ENCODE data around the gene GIPC1. TPM values are rescaled to one million over a fixed set of nuclear protein-coding genes. Genes with fewer than 3 reads are reported as not detected.
"Not testable (repeated sequence)": the region's sequence is repeated elsewhere in the genome, so short reads cannot be mapped to it uniquely, and the experiment has no call there.

Gene GIPC1
- total RNA-seq, 8 experiments from 2014 or later: 28.7 to 92.0 (median 49.2) TPM

GRCh38 chr19:14470031-14470876 lies 25.7 kb downstream of the GIPC1 start:
- Histone ChIP-seq H3K4me3 (no peak overlapping the region), H3K27ac (no peak overlapping the region), H3K4me1 (replicated peaks in 1 of 2) (peaks cover 13 to 14% of the 10 kb centered on the region in 2 donors)
- 80 to 97% (median 88%) methylated on average over 1 to 7 of the region's 32 CpGs; no CpG with 5 or more reads in 6 of the 10 experiments for WGBS, 10 experiments
- ATAC-seq (replicated peaks in 6 of 8): no peak
- in situ Hi-C loops (cut with MboI; ENCODE audit: low pct_unique_long_range_greater_than_20kb in 2 of 9, low sequenced_read_pairs in 9 of 9, unreplicated experiment in 9 of 9): no loop called here

GRCh38 chr19:14467816-14468215 lies 28.1 kb downstream of the GIPC1 start:
- Histone ChIP-seq H3K4me3 (no peak overlapping the region), H3K27ac (no peak overlapping the region), H3K4me1 (replicated peaks in 1 of 2) (peaks cover 0 to 4% of the 10 kb centered on the region in 2 donors)
- WGBS, 10 experiments: 50 to 80% (median 60%) methylated on average over 1 to 2 of the region's 9 CpGs; no CpG with 5 or more reads in 7 of the 10 experiments
- ATAC-seq (replicated peaks in 6 of 8): no peak
- in situ Hi-C loops (cut with MboI; ENCODE audit: low pct_unique_long_range_greater_than_20kb in 2 of 9, low sequenced_read_pairs in 9 of 9, unreplicated experiment in 9 of 9): no loop called here

GRCh38 chr19:14467391-14467790 lies 28.5 kb downstream of the GIPC1 start:
- H3K4me1 ChIP-seq (replicated peaks in 1 of 2): peaks cover 0 to 2% of the 10 kb centered on the region in 2 donors
- no CpG with 5 or more reads among the region's 12 CpGs for WGBS, 10 experiments
- ATAC-seq (replicated peaks in 6 of 8): no peak
- in situ Hi-C loops (cut with MboI; ENCODE audit: low pct_unique_long_range_greater_than_20kb in 2 of 9, low sequenced_read_pairs in 9 of 9, unreplicated experiment in 9 of 9): no loop called here
- no peak overlapping the region for H3K4me3 ChIP-seq
- H3K27ac ChIP-seq: no peak overlapping the region

- 85 to 100% (median 100%) methylated on average over 1 to 4 of the region's 21 CpGs; no CpG with 5 or more reads in 7 of the 10 experiments for WGBS, 10 experiments
- no peak overlapping the region for H3K4me3 ChIP-seq
- in situ Hi-C loops (cut with MboI; ENCODE audit: low pct_unique_long_range_greater_than_20kb in 2 of 9, low sequenced_read_pairs in 9 of 9, unreplicated experiment in 9 of 9): no loop called here
- no peak overlapping the region for H3K27ac ChIP-seq
- no peaks in the 10 kb centered on the region for H3K4me1 ChIP-seq (replicated peaks in 1 of 2)
- ATAC-seq (replicated peaks in 6 of 8): no peak
Measured at GRCh38 chr19:14463747-14464146, 32.2 kb downstream of the GIPC1 start.

GRCh38 chr19:14462401-14462800 lies 33.5 kb downstream of the GIPC1 start:
- in situ Hi-C loops (cut with MboI; ENCODE audit: low pct_unique_long_range_greater_than_20kb in 2 of 9, low sequenced_read_pairs in 9 of 9, unreplicated experiment in 9 of 9); ATAC-seq (replicated peaks in 6 of 8); H3K27ac ChIP-seq; H3K4me3 ChIP-seq; H3K4me1 ChIP-seq (replicated peaks in 1 of 2): not testable (repeated sequence)
- 70 to 100% (median 97%) methylated on average over 2 to 5 of the region's 7 CpGs; no CpG with 5 or more reads in 4 of the 10 experiments for WGBS, 10 experiments

- in situ Hi-C loops (cut with MboI; ENCODE audit: low pct_unique_long_range_greater_than_20kb in 2 of 9, low sequenced_read_pairs in 9 of 9, unreplicated experiment in 9 of 9): no loop called here
- Histone ChIP-seq H3K4me3 (no peak overlapping the region), H3K4me1 (replicated peaks in 1 of 2) (no peaks in the 10 kb centered on the region), H3K27ac (no peak overlapping the region)
- no peak for ATAC-seq (replicated peaks in 6 of 8)
- 50 to 100% (median 95%) methylated on average over 1 to 2 of the region's 2 CpGs; no CpG with 5 or more reads in 1 of the 10 experiments for WGBS, 10 experiments
Measured at GRCh38 chr19:14460935-14461334, 35.0 kb downstream of the GIPC1 start.

GRCh38 chr19:14459703-14460102 lies 36.2 kb downstream of the GIPC1 start:
- WGBS, 10 experiments: 51 to 100% (median 84%) methylated on average over 1 to 4 of the region's 5 CpGs; no CpG with 5 or more reads in 2 of the 10 experiments
- ATAC-seq (replicated peaks in 6 of 8): no peak
- no peak overlapping the region for H3K27ac ChIP-seq
- in situ Hi-C loops (cut with MboI; ENCODE audit: low pct_unique_long_range_greater_than_20kb in 2 of 9, low sequenced_read_pairs in 9 of 9, unreplicated experiment in 9 of 9): no loop called here
- no peaks in the 10 kb centered on the region for H3K4me1 ChIP-seq (replicated peaks in 1 of 2)
- H3K4me3 ChIP-seq: no peak overlapping the region

- H3K27ac ChIP-seq; in situ Hi-C loops (cut with MboI; ENCODE audit: low pct_unique_long_range_greater_than_20kb in 2 of 9, low sequenced_read_pairs in 9 of 9, unreplicated experiment in 9 of 9); H3K4me3 ChIP-seq; H3K4me1 ChIP-seq (replicated peaks in 1 of 2); ATAC-seq (replicated peaks in 6 of 8): not testable (repeated sequence)
- WGBS, 10 experiments: 80 to 100% (median 98%) methylated on average over 1 to 3 of the region's 3 CpGs; no CpG with 5 or more reads in 4 of the 10 experiments
Measured at GRCh38 chr19:14452303-14452702, 43.6 kb downstream of the GIPC1 start.

- WGBS, 10 experiments: 100% methylated on average over 1 of the region's 19 CpGs; no CpG with 5 or more reads in 9 of the 10 experiments
- in situ Hi-C loops (cut with MboI; ENCODE audit: low pct_unique_long_range_greater_than_20kb in 2 of 9, low sequenced_read_pairs in 9 of 9, unreplicated experiment in 9 of 9): no loop called here
- Histone ChIP-seq H3K4me3 (no peak overlapping the region), H3K4me1 (replicated peaks in 1 of 2) (no peaks in the 10 kb centered on the region), H3K27ac (no peak overlapping the region)
- ATAC-seq (replicated peaks in 6 of 8): peak in 3 of 8 experiments; percentile 2 to 11 (median 2)
Measured at GRCh38 chr19:14450876-14451275, 45.1 kb downstream of the GIPC1 start.

GRCh38 chr19:14450168-14450874 lies 45.6 kb downstream of the GIPC1 start:
- Histone ChIP-seq H3K27ac (no peak overlapping the region), H3K4me3 (no peak overlapping the region), H3K4me1 (replicated peaks in 1 of 2) (no peaks in the 10 kb centered on the region)
- WGBS, 10 experiments: 68 to 100% (median 93%) methylated on average over 1 to 6 of the region's 30 CpGs; no CpG with 5 or more reads in 6 of the 10 experiments
- in situ Hi-C loops (cut with MboI; ENCODE audit: low pct_unique_long_range_greater_than_20kb in 2 of 9, low sequenced_read_pairs in 9 of 9, unreplicated experiment in 9 of 9): no loop called here
- ATAC-seq (replicated peaks in 6 of 8): peak; percentile 51 to 97 (median 87)

- no peak for ATAC-seq (replicated peaks in 6 of 8)
- 60 to 100% (median 91%) methylated on average over 1 to 6 of the region's 6 CpGs; no CpG with 5 or more reads in 2 of the 10 experiments for WGBS, 10 experiments
- H3K27ac ChIP-seq: no peak overlapping the region
- in situ Hi-C loops (cut with MboI; ENCODE audit: low pct_unique_long_range_greater_than_20kb in 2 of 9, low sequenced_read_pairs in 9 of 9, unreplicated experiment in 9 of 9): no loop called here
- H3K4me1 ChIP-seq (replicated peaks in 1 of 2): no peaks in the 10 kb centered on the region
- H3K4me3 ChIP-seq: no peak overlapping the region
Measured at GRCh38 chr19:14449321-14449720, 46.6 kb downstream of the GIPC1 start.

GRCh38 chr19:14446336-14447036 lies 49.4 kb downstream of the GIPC1 start:
- WGBS, 10 experiments: 92 to 100% (median 100%) methylated on average over 1 to 8 of the region's 10 CpGs; no CpG with 5 or more reads in 3 of the 10 experiments
- no peak overlapping the region for H3K27ac ChIP-seq
- ATAC-seq (replicated peaks in 6 of 8): no peak
- H3K4me1 ChIP-seq (replicated peaks in 1 of 2): no peaks in the 10 kb centered on the region
- H3K4me3 ChIP-seq: no peak overlapping the region
- in situ Hi-C loops (cut with MboI; ENCODE audit: low pct_unique_long_range_greater_than_20kb in 2 of 9, low sequenced_read_pairs in 9 of 9, unreplicated experiment in 9 of 9): no loop called here

Data from motor neuron (in vitro differentiated cells).